GM18498 (cell line): ENCODE data around the gene GTF2F2.
"Not testable (repeated sequence)": the region's sequence is repeated elsewhere in the genome, so short reads cannot be mapped to it uniquely, and the experiment has no call there.

Experiments
- ATAC-seq: cut with Tn5 transposase; IDR thresholded peaks from one replicate; pipeline ENCODE4 v1.9.1; 2021; ENCODE audit warnings: mild to moderate bottlenecking, moderate library complexity; ENCODE audit not compliant: unreplicated experiment

GTF2F2 gene

GRCh38 chr13:45244736-45245135, 124.4 kb downstream of the GTF2F2 start:
- not testable (repeated sequence) for ATAC-seq

- ATAC-seq, result no peak
These were observed 129.4 kb downstream of the GTF2F2 start for GRCh38 chr13:45249662-45250061.

- no peak for ATAC-seq
These were observed 134.1 kb downstream of the GTF2F2 start for GRCh38 chr13:45254396-45254795.

- ATAC-seq, result no peak
These were observed 135.1 kb downstream of the GTF2F2 start for GRCh38 chr13:45255247-45255987.

GRCh38 chr13:45256254-45256653, 135.9 kb downstream of the GTF2F2 start:
- ATAC-seq, result no peak

GRCh38 chr13:45257638-45258333, 137.5 kb downstream of the GTF2F2 start:
- peak; percentile 48 for ATAC-seq

GRCh38 chr13:45258334-45258675, 138.0 kb downstream of the GTF2F2 start:
- ATAC-seq, result no peak

GRCh38 chr13:45267215-45267614, 146.9 kb downstream of the GTF2F2 start:
- no peak for ATAC-seq

GRCh38 chr13:45269204-45269603, 148.9 kb downstream of the GTF2F2 start:
- no peak for ATAC-seq

- ATAC-seq, result no peak
These were observed 156.6 kb downstream of the GTF2F2 start for GRCh38 chr13:45276913-45277312.

GRCh38 chr13:45278096-45278645, 157.9 kb downstream of the GTF2F2 start:
- no peak for ATAC-seq

GRCh38 chr13:45280011-45280410, 159.7 kb downstream of the GTF2F2 start:
- ATAC-seq, result no peak

- peak; percentile 83 for ATAC-seq
These were observed 160.7 kb downstream of the GTF2F2 start for GRCh38 chr13:45280751-45281634.

GRCh38 chr13:45282994-45283393, 162.7 kb downstream of the GTF2F2 start:
- ATAC-seq, result no peak

GRCh38 chr13:45289936-45290563, 169.7 kb downstream of the GTF2F2 start:
- ATAC-seq, result no peak

- ATAC-seq, result no peak
These were observed 171.9 kb downstream of the GTF2F2 start for GRCh38 chr13:45292176-45292575.

GRCh38 chr13:45295536-45295935, 175.2 kb downstream of the GTF2F2 start:
- ATAC-seq, result no peak

- ATAC-seq, result no peak
These were observed 175.9 kb downstream of the GTF2F2 start for GRCh38 chr13:45296259-45296658.

GRCh38 chr13:45297456-45298205, 177.3 kb downstream of the GTF2F2 start:
- no peak for ATAC-seq

- ATAC-seq, result no peak
These were observed 177.8 kb downstream of the GTF2F2 start for GRCh38 chr13:45298206-45298505.
